GM12872 (cell line): ENCODE results near the gene GPT2.

Experiments used
- TF ChIP-seq, protein P1 (sequence below): IDR thresholded peaks from 3 replicates; pipeline ENCODE4 v1.5.1; 2011; ENCODE audit warnings: low read depth, mild to moderate bottlenecking, low read length, moderate library complexity; ENCODE audit not compliant: insufficient read depth

Gene GPT2

DNA sequence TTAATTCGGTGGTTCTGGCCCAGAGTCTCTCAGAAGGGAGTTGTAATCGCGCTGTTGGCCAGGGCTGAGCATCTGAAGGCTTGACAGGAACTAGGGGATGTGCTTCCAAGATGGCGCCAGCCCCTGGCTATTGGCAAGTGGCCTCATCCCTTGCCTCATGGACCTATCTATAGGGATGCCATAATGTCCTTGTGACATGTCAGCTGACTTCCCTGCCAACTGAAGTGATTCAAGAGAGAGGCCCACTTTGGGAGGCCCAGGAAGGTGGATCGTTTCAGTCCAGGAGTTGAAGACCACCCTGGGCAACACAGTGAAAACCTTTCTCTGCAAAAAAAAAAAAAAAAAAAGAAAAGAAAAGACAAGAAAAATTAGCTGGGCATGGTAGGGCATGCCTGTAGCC is 38.2 kb upstream of the GPT2 start:
- TF ChIP-seq, protein P1, sequence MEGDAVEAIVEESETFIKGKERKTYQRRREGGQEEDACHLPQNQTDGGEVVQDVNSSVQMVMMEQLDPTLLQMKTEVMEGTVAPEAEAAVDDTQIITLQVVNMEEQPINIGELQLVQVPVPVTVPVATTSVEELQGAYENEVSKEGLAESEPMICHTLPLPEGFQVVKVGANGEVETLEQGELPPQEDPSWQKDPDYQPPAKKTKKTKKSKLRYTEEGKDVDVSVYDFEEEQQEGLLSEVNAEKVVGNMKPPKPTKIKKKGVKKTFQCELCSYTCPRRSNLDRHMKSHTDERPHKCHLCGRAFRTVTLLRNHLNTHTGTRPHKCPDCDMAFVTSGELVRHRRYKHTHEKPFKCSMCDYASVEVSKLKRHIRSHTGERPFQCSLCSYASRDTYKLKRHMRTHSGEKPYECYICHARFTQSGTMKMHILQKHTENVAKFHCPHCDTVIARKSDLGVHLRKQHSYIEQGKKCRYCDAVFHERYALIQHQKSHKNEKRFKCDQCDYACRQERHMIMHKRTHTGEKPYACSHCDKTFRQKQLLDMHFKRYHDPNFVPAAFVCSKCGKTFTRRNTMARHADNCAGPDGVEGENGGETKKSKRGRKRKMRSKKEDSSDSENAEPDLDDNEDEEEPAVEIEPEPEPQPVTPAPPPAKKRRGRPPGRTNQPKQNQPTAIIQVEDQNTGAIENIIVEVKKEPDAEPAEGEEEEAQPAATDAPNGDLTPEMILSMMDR, result no peak

- TF ChIP-seq, protein P1, result no peak
Measured at GRCh38 chr16:46848768-46849764, 35.1 kb upstream of the GPT2 start.

GRCh38 chr16:46850619-46851555 is 33.3 kb upstream of the GPT2 start:
- TF ChIP-seq, protein P1, result no peak

GRCh38 chr16:46852130-46852529 is 32.0 kb upstream of the GPT2 start:
- TF ChIP-seq, protein P1, result no peak

DNA sequence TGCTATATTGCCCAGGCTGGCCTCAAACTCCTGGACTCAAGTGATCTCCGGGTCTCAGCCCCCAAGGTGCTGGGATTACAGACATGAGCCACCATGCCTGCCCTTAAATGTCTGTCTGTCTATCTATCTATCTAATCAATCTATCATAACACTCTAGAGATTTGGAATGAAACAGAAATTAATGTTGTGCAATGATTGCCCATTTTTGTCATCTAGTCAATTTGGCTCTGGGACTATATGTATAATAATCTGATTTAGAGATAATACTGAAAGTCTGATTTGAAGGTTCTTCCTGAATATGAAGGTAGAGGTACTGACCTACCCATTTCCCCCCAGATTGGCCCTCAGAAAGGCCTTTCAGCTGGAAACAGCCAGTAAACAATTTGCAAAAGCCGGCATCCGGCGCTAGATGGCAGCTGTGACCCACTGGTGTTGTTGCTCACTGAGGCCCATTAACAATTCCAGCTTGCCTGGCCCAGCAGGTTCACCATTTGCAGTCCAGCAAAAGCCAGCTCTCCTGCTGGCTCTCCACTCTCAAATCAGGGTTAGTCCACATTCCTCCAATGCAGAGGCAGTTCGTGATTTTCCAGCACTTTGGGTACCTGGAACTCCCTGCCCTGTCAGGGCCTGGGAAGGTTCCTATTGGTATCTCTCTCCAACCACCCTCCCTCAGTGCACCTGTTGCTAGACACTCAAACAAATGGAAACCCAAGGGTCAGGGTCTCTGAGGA is 30.3 kb upstream of the GPT2 start:
- TF ChIP-seq, protein P1, result peak; percentile 95

DNA sequence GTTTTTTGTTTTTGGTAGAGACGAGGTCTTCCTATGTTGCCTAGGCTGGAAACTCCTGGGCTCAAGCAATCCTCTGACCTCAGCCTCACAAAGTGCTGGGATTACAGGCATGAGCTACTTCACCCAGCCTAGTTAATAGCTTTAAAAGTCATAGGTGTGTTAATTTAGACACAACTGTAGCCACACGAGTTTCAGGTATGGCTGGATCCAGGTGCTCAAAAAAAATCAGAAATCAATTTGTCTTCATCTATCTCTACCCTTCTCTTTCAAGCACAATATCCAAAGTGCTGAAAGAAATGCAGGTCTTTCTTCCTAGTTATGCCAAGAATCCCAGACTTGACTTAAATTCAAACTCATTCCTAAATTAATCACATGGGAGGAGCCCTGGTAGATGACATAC is 29.3 kb upstream of the GPT2 start:
- TF ChIP-seq, protein P1, result no peak
